Fibroblast of lung (primary cell): ENCODE results near the gene ASTN2.

Experiments
- EZH2 ChIP-seq: IDR thresholded peaks from 2 replicates; pipeline ENCODE4 v1.5.1; 2012; ENCODE audit warnings: low read length, control low read depth, mild to moderate bottlenecking; ENCODE audit errors: missing control alignments
- TF ChIP-seq, protein P1 (sequence below), 2 donors: IDR thresholded peaks in 1 of 2; conservative IDR thresholded peaks in 1 of 2; 1 replicate in 1 of 2; 2 replicates in 1 of 2; pipeline ENCODE4 v1.5.1; 2011 to 2012; ENCODE audit warnings: low read length in 2 of 2, control low read depth in 1 of 2, inconsistent platforms in 1 of 2, low read depth in 1 of 2, mild to moderate bottlenecking in 1 of 2

DNA sequence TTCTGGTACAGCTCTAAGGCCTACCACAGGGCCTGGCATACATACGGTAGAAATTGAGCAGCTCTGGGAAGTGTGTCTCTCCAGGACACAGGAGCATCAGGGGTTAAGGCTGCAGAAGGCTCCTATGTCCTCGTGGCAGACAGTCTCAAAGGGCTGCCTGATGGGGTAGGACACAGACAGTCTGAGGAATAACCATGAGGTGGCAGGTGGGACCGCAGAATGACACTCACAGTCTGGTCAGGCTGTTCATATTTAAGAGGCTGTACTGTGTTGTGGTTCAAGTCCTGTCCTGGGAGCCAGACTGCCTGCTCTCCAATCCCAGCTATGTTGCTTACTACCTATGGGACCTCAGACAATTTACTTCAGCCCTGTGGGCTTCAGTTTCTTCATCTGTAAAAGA is 510.7 kb downstream of the ASTN2 start:
- TF ChIP-seq, protein P1, sequence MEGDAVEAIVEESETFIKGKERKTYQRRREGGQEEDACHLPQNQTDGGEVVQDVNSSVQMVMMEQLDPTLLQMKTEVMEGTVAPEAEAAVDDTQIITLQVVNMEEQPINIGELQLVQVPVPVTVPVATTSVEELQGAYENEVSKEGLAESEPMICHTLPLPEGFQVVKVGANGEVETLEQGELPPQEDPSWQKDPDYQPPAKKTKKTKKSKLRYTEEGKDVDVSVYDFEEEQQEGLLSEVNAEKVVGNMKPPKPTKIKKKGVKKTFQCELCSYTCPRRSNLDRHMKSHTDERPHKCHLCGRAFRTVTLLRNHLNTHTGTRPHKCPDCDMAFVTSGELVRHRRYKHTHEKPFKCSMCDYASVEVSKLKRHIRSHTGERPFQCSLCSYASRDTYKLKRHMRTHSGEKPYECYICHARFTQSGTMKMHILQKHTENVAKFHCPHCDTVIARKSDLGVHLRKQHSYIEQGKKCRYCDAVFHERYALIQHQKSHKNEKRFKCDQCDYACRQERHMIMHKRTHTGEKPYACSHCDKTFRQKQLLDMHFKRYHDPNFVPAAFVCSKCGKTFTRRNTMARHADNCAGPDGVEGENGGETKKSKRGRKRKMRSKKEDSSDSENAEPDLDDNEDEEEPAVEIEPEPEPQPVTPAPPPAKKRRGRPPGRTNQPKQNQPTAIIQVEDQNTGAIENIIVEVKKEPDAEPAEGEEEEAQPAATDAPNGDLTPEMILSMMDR (conservative IDR thresholded peaks at IDR 0.05 in 1 of 2, IDR thresholded peaks at IDR 0.05 in 1 of 2; ENCODE audit: low read depth in 1 of 2, low read length in 2 of 2): no peak
- no peak for TF ChIP-seq EZH2
